T-helper 2 cell treated with Interferon-gamma antibody and Interleukin-4, amounts not matched to agents 5 μg/mL and 100 μg/mL, for 36 hours (primary cell): ENCODE results near the gene GABRP.
"Not testable (repeated sequence)": the region's sequence is repeated elsewhere in the genome, so short reads cannot be mapped to it uniquely, and the experiment has no call there.

Experiments used
- DNase-seq: peaks from one replicate; pipeline ENCODE4 v3.0.0; 2021; ENCODE audit warnings: low spot score
- H3K27ac Mint-ChIP-seq: one replicate; pipeline ENCODE4 v1.8.0; 2021; ENCODE audit warnings: mild to moderate bottlenecking, mixed read lengths
- H3K27me3 Mint-ChIP-seq: one replicate; pipeline ENCODE4 v1.8.0; 2021; ENCODE audit warnings: low read depth, mixed read lengths
- H3K36me3 Mint-ChIP-seq: one replicate; pipeline ENCODE4 v1.8.0; 2021; ENCODE audit warnings: low read depth, mixed read lengths
- H3K4me1 Mint-ChIP-seq: one replicate; pipeline ENCODE4 v1.8.0; 2021; ENCODE audit warnings: low read depth, mixed read lengths
- H3K4me3 Mint-ChIP-seq: one replicate; pipeline ENCODE4 v1.8.0; 2022; ENCODE audit warnings: mild to moderate bottlenecking, moderate library complexity, mixed read lengths
- H3K9me3 Mint-ChIP-seq: one replicate; pipeline ENCODE4 v1.8.0; 2021; ENCODE audit warnings: mixed read lengths

The GABRP gene

GRCh38 chr5:170791325-170791954 lies 7.9 kb downstream of the GABRP start:
- H3K27ac Mint-ChIP-seq, result no peak overlapping the region
- no peaks in the 10 kb centered on the region for H3K4me1 Mint-ChIP-seq
- H3K27me3 Mint-ChIP-seq, result no peaks in the 10 kb centered on the region
- no peak for DNase-seq
- H3K36me3 Mint-ChIP-seq, result no peaks in the 10 kb centered on the region
- no peak overlapping the region for H3K4me3 Mint-ChIP-seq
- H3K9me3 Mint-ChIP-seq, result no peaks in the 10 kb centered on the region

- H3K36me3 Mint-ChIP-seq, result no peaks in the 10 kb centered on the region
- H3K9me3 Mint-ChIP-seq, result no peaks in the 10 kb centered on the region
- no peaks in the 10 kb centered on the region for H3K27me3 Mint-ChIP-seq
Measured at GRCh38 chr5:170792878-170793277, 9.4 kb downstream of the GABRP start.

GRCh38 chr5:170795154-170795553 lies 11.6 kb downstream of the GABRP start:
- H3K36me3 Mint-ChIP-seq, result no peaks in the 10 kb centered on the region

More at GRCh38 chr5:170792878-170793277, 9.4 kb downstream of the GABRP start:
- DNase-seq, result no peak
- Mint-ChIP-seq H3K4me1 (no peaks in the 10 kb centered on the region), H3K4me3 (no peak overlapping the region), H3K27ac (no peak overlapping the region)

GRCh38 chr5:170805666-170806065 lies 22.1 kb downstream of the GABRP start:
- no peaks in the 10 kb centered on the region for H3K9me3 Mint-ChIP-seq
- H3K36me3 Mint-ChIP-seq, result no peaks in the 10 kb centered on the region
- H3K27ac Mint-ChIP-seq, result no peak overlapping the region
- DNase-seq, result no peak
- H3K4me3 Mint-ChIP-seq, result no peak overlapping the region
- H3K27me3 Mint-ChIP-seq, result no peaks in the 10 kb centered on the region
- no peaks in the 10 kb centered on the region for H3K4me1 Mint-ChIP-seq

More at GRCh38 chr5:170795154-170795553, 11.6 kb downstream of the GABRP start:
- no peak for DNase-seq
- no peaks in the 10 kb centered on the region for H3K9me3 Mint-ChIP-seq
- no peak overlapping the region for H3K27ac Mint-ChIP-seq
- no peak overlapping the region for H3K4me3 Mint-ChIP-seq
- H3K4me1 Mint-ChIP-seq, result no peaks in the 10 kb centered on the region
- H3K27me3 Mint-ChIP-seq, result no peaks in the 10 kb centered on the region

- Mint-ChIP-seq H3K27ac (no peak overlapping the region), H3K4me1 (no peaks in the 10 kb centered on the region), H3K36me3 (no peaks in the 10 kb centered on the region), H3K4me3 (no peak overlapping the region), H3K27me3 (no peaks in the 10 kb centered on the region), H3K9me3 (no peaks in the 10 kb centered on the region)
- DNase-seq, result no peak
Measured at GRCh38 chr5:170809551-170809950, 26.0 kb downstream of the GABRP start.

GRCh38 chr5:170811719-170812118 lies 28.2 kb downstream of the GABRP start:
- no peaks in the 10 kb centered on the region for H3K36me3 Mint-ChIP-seq
- no peak overlapping the region for H3K4me3 Mint-ChIP-seq
- no peaks in the 10 kb centered on the region for H3K9me3 Mint-ChIP-seq

GRCh38 chr5:170813231-170813630 lies 29.7 kb downstream of the GABRP start:
- Mint-ChIP-seq H3K27me3 (no peaks in the 10 kb centered on the region), H3K27ac (no peak overlapping the region), H3K4me1 (no peaks in the 10 kb centered on the region), H3K9me3 (no peaks in the 10 kb centered on the region), H3K36me3 (no peaks in the 10 kb centered on the region), H3K4me3 (no peak overlapping the region)
- no peak for DNase-seq

More at GRCh38 chr5:170811719-170812118, 28.2 kb downstream of the GABRP start:
- no peak overlapping the region for H3K27ac Mint-ChIP-seq
- H3K4me1 Mint-ChIP-seq, result no peaks in the 10 kb centered on the region
- no peaks in the 10 kb centered on the region for H3K27me3 Mint-ChIP-seq
- DNase-seq, result no peak

- no peaks in the 10 kb centered on the region for H3K9me3 Mint-ChIP-seq
- H3K4me3 Mint-ChIP-seq, result no peak overlapping the region
- no peaks in the 10 kb centered on the region for H3K36me3 Mint-ChIP-seq
- no peaks in the 10 kb centered on the region for H3K4me1 Mint-ChIP-seq
- DNase-seq, result no peak
- no peak overlapping the region for H3K27ac Mint-ChIP-seq
- no peaks in the 10 kb centered on the region for H3K27me3 Mint-ChIP-seq
Measured at GRCh38 chr5:170817195-170817594, 33.7 kb downstream of the GABRP start.

GRCh38 chr5:170818232-170818631 lies 34.7 kb downstream of the GABRP start:
- no peaks in the 10 kb centered on the region for H3K27me3 Mint-ChIP-seq
- DNase-seq, result no peak
- H3K36me3 Mint-ChIP-seq, result no peaks in the 10 kb centered on the region
- no peak overlapping the region for H3K27ac Mint-ChIP-seq
- no peaks in the 10 kb centered on the region for H3K9me3 Mint-ChIP-seq
- no peak overlapping the region for H3K4me3 Mint-ChIP-seq
- no peaks in the 10 kb centered on the region for H3K4me1 Mint-ChIP-seq

- Mint-ChIP-seq H3K4me1 (no peaks in the 10 kb centered on the region), H3K36me3 (no peaks in the 10 kb centered on the region), H3K27ac (no peak overlapping the region), H3K9me3 (no peaks in the 10 kb centered on the region), H3K27me3 (no peaks in the 10 kb centered on the region), H3K4me3 (no peak overlapping the region)
- DNase-seq, result no peak
Measured at GRCh38 chr5:170819824-170820223, 36.3 kb downstream of the GABRP start.

GRCh38 chr5:170821257-170821800 lies 37.8 kb downstream of the GABRP start:
- H3K36me3 Mint-ChIP-seq, result no peaks in the 10 kb centered on the region
- no peaks in the 10 kb centered on the region for H3K9me3 Mint-ChIP-seq
- no peaks in the 10 kb centered on the region for H3K27me3 Mint-ChIP-seq
- no peaks in the 10 kb centered on the region for H3K4me1 Mint-ChIP-seq
- no peak for DNase-seq
- no peak overlapping the region for H3K27ac Mint-ChIP-seq
- H3K4me3 Mint-ChIP-seq, result no peak overlapping the region

- H3K4me1 Mint-ChIP-seq, result no peaks in the 10 kb centered on the region
- no peaks in the 10 kb centered on the region for H3K36me3 Mint-ChIP-seq
- H3K27ac Mint-ChIP-seq, result no peak overlapping the region
Measured at GRCh38 chr5:170826117-170826516, 42.6 kb downstream of the GABRP start.

GRCh38 chr5:170832241-170832640 lies 48.7 kb downstream of the GABRP start:
- H3K4me3 Mint-ChIP-seq, result no peak overlapping the region
- no peaks in the 10 kb centered on the region for H3K4me1 Mint-ChIP-seq
- H3K27ac Mint-ChIP-seq, result no peak overlapping the region
- no peak for DNase-seq
- peaks cover 11% of the 10 kb centered on the region for H3K9me3 Mint-ChIP-seq
- H3K36me3 Mint-ChIP-seq, result no peaks in the 10 kb centered on the region
- no peaks in the 10 kb centered on the region for H3K27me3 Mint-ChIP-seq

More at GRCh38 chr5:170826117-170826516, 42.6 kb downstream of the GABRP start:
- no peak for DNase-seq
- no peaks in the 10 kb centered on the region for H3K27me3 Mint-ChIP-seq
- H3K4me3 Mint-ChIP-seq, result no peak overlapping the region
- H3K9me3 Mint-ChIP-seq, result no peaks in the 10 kb centered on the region

- not testable (repeated sequence) for H3K4me3 Mint-ChIP-seq, H3K36me3 Mint-ChIP-seq, H3K27me3 Mint-ChIP-seq, H3K4me1 Mint-ChIP-seq, DNase-seq, H3K27ac Mint-ChIP-seq
- H3K9me3 Mint-ChIP-seq, result peaks cover 11% of the 10 kb centered on the region
Measured at GRCh38 chr5:170833981-170834380, 50.5 kb downstream of the GABRP start.

- Mint-ChIP-seq H3K27ac (no peak overlapping the region), H3K36me3 (no peaks in the 10 kb centered on the region)
Measured at GRCh38 chr5:170836226-170836625, 52.7 kb downstream of the GABRP start.

More at GRCh38 chr5:170836226-170836625, 52.7 kb downstream of the GABRP start:
- Mint-ChIP-seq H3K4me3 (no peak overlapping the region), H3K9me3 (peaks cover 11% of the 10 kb centered on the region), H3K27me3 (no peaks in the 10 kb centered on the region), H3K4me1 (no peaks in the 10 kb centered on the region)
- DNase-seq, result no peak
